GM12878 (cell line): ENCODE data around the gene HPCA. TPM values are rescaled to one million over a fixed set of nuclear protein-coding genes. Genes with fewer than 3 reads are reported as not detected.

Experiments
- ATAC-seq: fragments of 200-7000 bp; cut with Tn5 transposase; 3 replicates; pipeline ENCODE4 v1.9.1; 2020; ENCODE audit warnings: mild to moderate bottlenecking, moderate library complexity
- BruUV-seq: library from RNA; stranded (reverse); fragments of 400-500 nt; replicated peaks from 2 replicates; lab custom pipeline; 2021; lab: Mats Ljungman, UMichigan
- CTCF ChIA-PET: fragments of 300-600 bp; sonication (Branson Sonifier 250); formaldehyde crosslinking; extraction: SDS; loops from one replicate; lab custom pipeline; 2021; ENCODE audit warnings: inconsistent platforms; lab: Yijun Ruan, JAX
- POLR2A ChIA-PET: fragments of 350-600 bp; formaldehyde crosslinking; extraction: SDS; loops from one replicate; lab custom pipeline; 2021; ENCODE audit warnings: inconsistent platforms; lab: Charles Lee
- RAD21 ChIA-PET: fragments of 300-600 bp; sonication (Branson Sonifier 250); formaldehyde crosslinking; loops from one replicate; lab custom pipeline; 2023; ENCODE audit warnings: antibody characterized with exemption; ENCODE audit not compliant: unreplicated experiment; lab: Charles Lee
- SMC1A ChIA-PET: fragments of 300-600 bp; sonication (Branson Sonifier 250); formaldehyde crosslinking; loops from one replicate; lab custom pipeline; 2023; ENCODE audit not compliant: unreplicated experiment, uncharacterized antibody; lab: Charles Lee
- DNase-seq: peaks from one replicate; pipeline ENCODE4 v3.0.0-alpha.2; 2011; ENCODE audit warnings: low read depth, low spot score
- FAIRE-seq: peaks from 3 replicates; lab custom pipeline; 2011; peaks lifted over from hg19 to GRCh38; lab: Jason Lieb, UNC
- H2AFZ ChIP-seq: 2 replicates; pipeline ENCODE4 v1.6.0; 2011; ENCODE audit warnings: low read depth, low read length, control low read depth; ENCODE audit not compliant: control insufficient read depth
- H3K27ac ChIP-seq: 2 replicates; pipeline ENCODE4 v1.5.1; 2011; ENCODE audit warnings: control low read depth; ENCODE audit not compliant: control insufficient read depth, insufficient read depth
- H3K27me3 ChIP-seq, 2 experiments: replicated peaks in 1 of 2; 2 replicates each; pipeline versions ENCODE4 v1.6.0 to v1.6.1; 2011; ENCODE audit warnings: low read length in 1 of 2; ENCODE audit not compliant: control insufficient read depth in 2 of 2, insufficient read depth in 2 of 2
- H3K36me3 ChIP-seq, 2 experiments: 2 replicates each; pipeline ENCODE4 v1.5.1; 2011; ENCODE audit warnings: low read length in 1 of 2; ENCODE audit not compliant: control insufficient read depth in 2 of 2, insufficient read depth in 2 of 2
- H3K4me1 ChIP-seq: 2 replicates; pipeline ENCODE4 v1.6.1; 2011; ENCODE audit warnings: mild to moderate bottlenecking, low read length, moderate library complexity, mixed read lengths; ENCODE audit not compliant: control insufficient read depth, insufficient read depth
- H3K4me2 ChIP-seq: 2 replicates; pipeline ENCODE4 v1.6.0; 2011; ENCODE audit warnings: control low read depth; ENCODE audit not compliant: control insufficient read depth, insufficient read depth
- H3K4me3 ChIP-seq: fragments of 200-600 bp; sonication (generic); 2 replicates; pipeline ENCODE4 v1.5.1; 2016
- H3K79me2 ChIP-seq: 2 replicates; pipeline ENCODE4 v1.6.0; 2011; ENCODE audit warnings: low read length; ENCODE audit not compliant: control insufficient read depth, insufficient read depth
- H3K9ac ChIP-seq: 2 replicates; pipeline ENCODE4 v1.8.0; 2011; ENCODE audit warnings: low read length, control low read depth, mixed read lengths; ENCODE audit not compliant: control insufficient read depth, insufficient read depth
- H3K9me3 ChIP-seq: replicated peaks from 3 replicates; pipeline ENCODE4 v1.5.1; 2011; ENCODE audit warnings: mild to moderate bottlenecking, low read length; ENCODE audit not compliant: control insufficient read depth, insufficient read depth
- H4K20me1 ChIP-seq: 2 replicates; pipeline ENCODE4 v1.6.0; 2011; ENCODE audit not compliant: control insufficient read depth, insufficient read depth
- IKZF2 ChIP-seq, 2 experiments: fragments of 450-650 bp; IDR thresholded peaks; 2 replicates each; pipeline ENCODE4 v1.6.1; 2017; ENCODE audit warnings: mild to moderate bottlenecking in 2 of 2, moderate library complexity in 2 of 2
- MEF2A ChIP-seq: IDR thresholded peaks from 2 replicates; pipeline ENCODE4 v1.6.1; 2011; ENCODE audit warnings: low read depth, mild to moderate bottlenecking, low read length, moderate library complexity; ENCODE audit not compliant: insufficient read depth
- MYB ChIP-seq: fragments of 150-350 bp; IDR thresholded peaks from 2 replicates; pipeline ENCODE4 v1.6.1; 2014; ENCODE audit warnings: mild to moderate bottlenecking, low read depth, low read length, borderline replicate concordance
- NBN ChIP-seq: fragments of 450-650 bp; IDR thresholded peaks from 2 replicates; pipeline ENCODE4 v1.6.1; 2016
- RELB ChIP-seq: fragments of 450-650 bp; IDR thresholded peaks from 2 replicates; pipeline ENCODE4 v1.6.1; 2017; ENCODE audit warnings: low read depth, mild to moderate bottlenecking, moderate library complexity
- REST ChIP-seq: IDR thresholded peaks from 2 replicates; pipeline ENCODE4 v1.6.1; 2012; ENCODE audit warnings: mild to moderate bottlenecking, low read depth, low read length
- RUNX3 ChIP-seq: IDR thresholded peaks from 2 replicates; pipeline ENCODE4 v1.6.1; 2012; ENCODE audit warnings: low read length, inconsistent platforms
- SP1 ChIP-seq: IDR thresholded peaks from one replicate; pipeline ENCODE4 v1.6.1; 2011; ENCODE audit warnings: low read depth, low read length
- USF2 ChIP-seq: IDR thresholded peaks from 2 replicates; pipeline ENCODE4 v1.6.1; 2011; ENCODE audit warnings: low read depth, low read length, improper control_type of control experiment, borderline replicate concordance
- ZNF274 ChIP-seq: IDR thresholded peaks from one replicate; pipeline ENCODE4 v1.8.0; 2011; ENCODE audit not compliant: insufficient read length, insufficient read depth
- WGBS: methylation state at CpG from one replicate; pipeline ENCODE4 v1.1.6; 2016; ENCODE audit warnings: low lambda C conversion rate; ENCODE audit not compliant: insufficient replicate concordance, insufficient coverage; ENCODE audit errors: missing lambda C conversion rate; 5-methylcytosine and 5-hydroxymethylcytosine counted together
- in situ Hi-C: fragments of 300-500 bp; cut with MboI; formaldehyde crosslinking; loops from 9 replicates; pipeline ENCODE4 v1.14.3; 2018; ENCODE audit warnings: mixed read lengths
- intact Hi-C: fragments of 100-400 bp; cut with micrococcal nuclease; formaldehyde crosslinking; loops from one replicate; pipeline ENCODE4 v1.14.2; 2022; ENCODE audit not compliant: unreplicated experiment
- polyA plus RNA-seq, 11 experiments: library from polyadenylated mRNA; depleted of rRNA in 4 of 11; unstranded in 6 of 11; stranded (reverse) in 5 of 11; fragments of >200 nt; fragmentation: Nextera tagmentation in 4 of 11; fragmentation: Illumina TruSeq in 1 of 11; extraction: Ambion mirVana in 4 of 11; extraction: Trizol in 1 of 11; gene quantifications; 1 replicate in 1 of 11; 2 replicates in 10 of 11; pipeline versions ENCODE4 v1.2.1 to v1.2.3, GENCODE V29; 2011 to 2016; ENCODE audit warnings: inconsistent platforms in 2 of 11, missing spikeins in 2 of 11, low read depth in 1 of 11
- total RNA-seq, 4 experiments: library from RNA; depleted of rRNA in 3 of 4; stranded (reverse); fragments of >200 nt in 3 of 4; fragmentation: Illumina TruSeq in 1 of 4; extraction: Trizol in 1 of 4; gene quantifications; 2 replicates each; pipeline versions ENCODE4 v1.2.1 to v1.2.3, GENCODE V29; 2013 to 2021

HPCA gene
- total and polyA plus RNA-seq, 10 of the 15 experiments (the other 5 are each of a cell fraction or from before 2014, with no cell fraction given) = 0.11 TPM; not detected in 9

- SMC1A ChIA-PET = no interaction called here
- TF ChIP-seq ZNF274 (no peak), MYB (no peak), RELB (no peak), REST (no peak), SP1 (no peak), USF2 (no peak), IKZF2 (IDR thresholded peaks at IDR 0.05) (0 out of 4 replicates have a peak, but pooled peaks of 1 of the 2 experiments have one; percentile 8), NBN (no peak), RUNX3 (peak; percentile 59), MEF2A (no peak)
- BruUV-seq = no TSS peak
- no peaks in the 10 kb centered on the region for H3K27me3 ChIP-seq
- H3K27ac ChIP-seq = no peak overlapping the region
- H3K36me3 ChIP-seq = no peaks in the 10 kb centered on the region
- RAD21 ChIA-PET = no interaction called here
- H4K20me1 ChIP-seq = no peaks in the 10 kb centered on the region
- H3K9me3 ChIP-seq = no peaks in the 10 kb centered on the region; the same call in 2 of the 3 replicates
- no peak overlapping the region for H2AFZ ChIP-seq
- no peak overlapping the region for H3K4me2 ChIP-seq
- DNase-seq = no peak
- POLR2A ChIA-PET = no interaction called here
- peak; percentile 41 for FAIRE-seq
- H3K4me3 ChIP-seq = no peak overlapping the region
- CTCF ChIA-PET = interaction anchor here (0.6 to 1.6 kb wide), 4 partner anchors 16 to 136 kb away, joined by 3 to 9 read pairs (median 6); no protein-coding TSS in a partner anchor
- H3K4me1 ChIP-seq = no peaks in the 10 kb centered on the region; the same call in 1 of the 2 replicates
- no peak overlapping the region for H3K9ac ChIP-seq
- no peaks in the 10 kb centered on the region for H3K79me2 ChIP-seq
- in situ Hi-C loops (no loop called here), intact Hi-C loops (no loop called here)
- 1% methylated on average over 7 of the region's 7 CpGs for WGBS
- ATAC-seq = peak; percentile 79
These were observed 31.2 kb downstream of the HPCA start for GRCh38 chr1:32917521-32917920.
